ENCODE measurements around the gene IRAK4. TPM values are rescaled to one million over a fixed set of nuclear protein-coding genes. Genes with fewer than 3 reads are reported as not detected.

The IRAK4 gene
- total RNA-seq, 1 donor from 2014 or later = 9.9 TPM

DNA sequence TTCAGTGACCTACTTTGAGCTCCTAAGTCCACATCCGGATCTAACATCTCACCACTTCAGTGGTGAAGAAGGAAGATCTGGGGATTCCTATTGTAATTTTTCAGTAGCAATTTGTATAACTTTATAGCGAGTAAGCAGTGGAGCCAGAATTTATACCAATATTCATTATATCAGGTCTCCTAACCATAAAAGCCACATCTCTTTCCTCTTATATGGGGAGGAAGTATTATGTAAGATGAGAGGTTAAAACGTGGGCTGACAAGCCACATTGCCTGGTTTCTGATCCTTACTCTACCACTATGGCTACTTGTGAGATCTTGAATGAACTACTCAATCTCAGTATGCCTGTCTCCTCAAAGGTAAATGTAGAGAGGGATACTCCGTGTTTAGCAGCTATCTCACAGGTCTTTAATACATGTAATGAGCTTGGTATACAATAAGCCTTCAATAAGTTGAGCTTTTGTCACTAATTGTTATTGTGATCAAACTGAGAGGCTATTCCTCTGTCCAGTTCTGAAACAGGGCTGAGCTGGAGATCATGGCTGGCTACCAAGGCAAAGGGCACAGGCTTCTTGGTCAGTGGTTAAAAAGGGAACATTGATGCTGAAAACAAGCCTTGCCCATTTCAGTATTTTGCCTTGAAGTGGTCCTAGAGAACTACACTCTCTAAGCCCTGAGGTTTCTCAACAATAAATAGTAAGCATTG, 73.9 kb downstream of the IRAK4 start:
- Histone ChIP-seq H2AFZ (ENCODE audit: low read depth, low read length) (no peak overlapping the region), H4K20me1 (ENCODE audit: insufficient read depth, low read length) (no peaks in the 10 kb centered on the region), H3K9me3 (ENCODE audit: insufficient read depth, low read depth, low read length) (no peaks in the 10 kb centered on the region), H3K4me3 (ENCODE audit: insufficient read depth, low read depth, low read length) (no peak overlapping the region), H3K9ac (ENCODE audit: low read length) (no peak overlapping the region), H3K36me3 (ENCODE audit: insufficient read depth, low read length) (no peaks in the 10 kb centered on the region), H3K27ac (ENCODE audit: low read depth, low read length) (no peak overlapping the region), H3K79me2 (ENCODE audit: insufficient read depth, low read length) (peaks cover 2% of the 10 kb centered on the region), H3K4me2 (ENCODE audit: low read length) (no peak overlapping the region), H3K27me3 (ENCODE audit: insufficient read depth, low read length) (no peaks in the 10 kb centered on the region), H3K4me1 (ENCODE audit: insufficient read depth, low read length) (peaks cover 5% of the 10 kb centered on the region)
- no peak for DNase-seq (ENCODE audit: low read depth)
- FAIRE-seq = no peak
- no peaks in the 10 kb centered on the region for H3K36me3 Mint-ChIP-seq (ENCODE audit: low read depth, unreplicated experiment)
- no peaks in the 10 kb centered on the region for H3K9me3 Mint-ChIP-seq (ENCODE audit: unreplicated experiment)
- no peaks in the 10 kb centered on the region for H3K27me3 Mint-ChIP-seq (ENCODE audit: low read depth, unreplicated experiment)
- TF ChIP-seq EZH2 (IDR thresholded peaks at IDR 0.05; ENCODE audit: insufficient read depth, low read length) = no peak
- TF ChIP-seq, protein P1, sequence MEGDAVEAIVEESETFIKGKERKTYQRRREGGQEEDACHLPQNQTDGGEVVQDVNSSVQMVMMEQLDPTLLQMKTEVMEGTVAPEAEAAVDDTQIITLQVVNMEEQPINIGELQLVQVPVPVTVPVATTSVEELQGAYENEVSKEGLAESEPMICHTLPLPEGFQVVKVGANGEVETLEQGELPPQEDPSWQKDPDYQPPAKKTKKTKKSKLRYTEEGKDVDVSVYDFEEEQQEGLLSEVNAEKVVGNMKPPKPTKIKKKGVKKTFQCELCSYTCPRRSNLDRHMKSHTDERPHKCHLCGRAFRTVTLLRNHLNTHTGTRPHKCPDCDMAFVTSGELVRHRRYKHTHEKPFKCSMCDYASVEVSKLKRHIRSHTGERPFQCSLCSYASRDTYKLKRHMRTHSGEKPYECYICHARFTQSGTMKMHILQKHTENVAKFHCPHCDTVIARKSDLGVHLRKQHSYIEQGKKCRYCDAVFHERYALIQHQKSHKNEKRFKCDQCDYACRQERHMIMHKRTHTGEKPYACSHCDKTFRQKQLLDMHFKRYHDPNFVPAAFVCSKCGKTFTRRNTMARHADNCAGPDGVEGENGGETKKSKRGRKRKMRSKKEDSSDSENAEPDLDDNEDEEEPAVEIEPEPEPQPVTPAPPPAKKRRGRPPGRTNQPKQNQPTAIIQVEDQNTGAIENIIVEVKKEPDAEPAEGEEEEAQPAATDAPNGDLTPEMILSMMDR (IDR thresholded peaks at IDR 0.05; ENCODE audit: insufficient read depth, low read depth, low read length) = no peak
- no peak overlapping the region for H3K27ac Mint-ChIP-seq (ENCODE audit: unreplicated experiment)
- peaks cover 11% of the 10 kb centered on the region for H3K4me1 Mint-ChIP-seq (ENCODE audit: low read depth, unreplicated experiment)
- no peak overlapping the region for H3K4me3 Mint-ChIP-seq (ENCODE audit: unreplicated experiment)

DNA sequence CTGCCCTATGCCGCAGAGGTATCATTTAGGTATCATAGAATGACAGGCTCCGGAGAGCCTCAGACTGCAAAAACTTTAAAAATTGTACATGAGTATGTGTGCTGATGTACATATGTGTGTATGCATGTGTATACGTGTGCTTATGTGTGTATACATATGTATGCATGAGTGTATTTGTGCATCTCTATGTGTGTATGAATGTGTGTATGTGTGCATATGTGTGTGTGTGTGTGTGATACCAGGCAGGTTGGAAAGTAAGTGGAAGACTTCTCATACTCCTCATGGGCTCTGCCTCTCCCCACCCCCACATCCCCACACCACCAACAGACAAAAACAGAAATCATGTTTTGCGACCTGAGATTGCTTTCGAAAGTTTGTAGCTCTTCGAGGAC, 76.5 kb downstream of the IRAK4 start:
- peak overlapping the region; percentile 86 for H3K9ac ChIP-seq (ENCODE audit: low read length)
- no peak for FAIRE-seq
- H3K27me3 Mint-ChIP-seq (ENCODE audit: low read depth, unreplicated experiment) = no peaks in the 10 kb centered on the region
- no peak for TF ChIP-seq EZH2 (IDR thresholded peaks at IDR 0.05; ENCODE audit: insufficient read depth, low read length)
- TF ChIP-seq, protein P1 (IDR thresholded peaks at IDR 0.05; ENCODE audit: insufficient read depth, low read depth, low read length) = no peak
- peak; percentile 15 for DNase-seq (ENCODE audit: low read depth)
- peak overlapping the region; percentile 91 for H2AFZ ChIP-seq (ENCODE audit: low read depth, low read length)
- no peaks in the 10 kb centered on the region for H4K20me1 ChIP-seq (ENCODE audit: insufficient read depth, low read length)
- no peak overlapping the region for H3K27ac ChIP-seq (ENCODE audit: low read depth, low read length)
- H3K4me1 Mint-ChIP-seq (ENCODE audit: low read depth, unreplicated experiment) = peaks cover 4% of the 10 kb centered on the region
- H3K9me3 Mint-ChIP-seq (ENCODE audit: unreplicated experiment) = no peaks in the 10 kb centered on the region
- peak overlapping the region; percentile 84 for H3K4me3 Mint-ChIP-seq (ENCODE audit: unreplicated experiment)
- H3K79me2 ChIP-seq (ENCODE audit: insufficient read depth, low read length) = peaks cover 9% of the 10 kb centered on the region
- peak overlapping the region; percentile 89 for H3K4me2 ChIP-seq (ENCODE audit: low read length)
- peak overlapping the region; percentile 73 for H3K27ac Mint-ChIP-seq (ENCODE audit: unreplicated experiment)
- no peaks in the 10 kb centered on the region for H3K36me3 Mint-ChIP-seq (ENCODE audit: low read depth, unreplicated experiment)
- H3K9me3 ChIP-seq (ENCODE audit: insufficient read depth, low read depth, low read length) = no peaks in the 10 kb centered on the region
- peaks cover 5% of the 10 kb centered on the region for H3K4me1 ChIP-seq (ENCODE audit: insufficient read depth, low read length)
- H3K4me3 ChIP-seq (ENCODE audit: insufficient read depth, low read depth, low read length) = peak overlapping the region; percentile 74
- no peaks in the 10 kb centered on the region for H3K27me3 ChIP-seq (ENCODE audit: insufficient read depth, low read length)
- H3K36me3 ChIP-seq (ENCODE audit: insufficient read depth, low read length) = no peaks in the 10 kb centered on the region

Measured in astrocyte (in vitro differentiated cells and primary cell).